HL-60 (cell line): Measurements from ENCODE around the gene NUP210.

Experiments
- DNase-seq, 2 experiments: peaks; one replicate each; pipeline ENCODE4 v3.0.0-alpha.2; 2010 to 2020; ENCODE audit warnings: low read depth in 1 of 2, low spot score in 1 of 2
- H3K27ac ChIP-seq: fragments of 250-450 bp; sonication (Bioruptor Pico); replicated peaks from 2 replicates; pipeline ENCODE4 v1.5.1; 2020; ENCODE audit warnings: mild to moderate bottlenecking, moderate library complexity
- H3K27me3 ChIP-seq: fragments of 250-450 bp; sonication (Bioruptor Pico); 2 replicates; pipeline ENCODE4 v1.5.1; 2021; ENCODE audit warnings: mild to moderate bottlenecking, moderate library complexity; ENCODE audit not compliant: insufficient read depth, poor library complexity, severe bottlenecking
- H3K4me3 ChIP-seq: replicated peaks from 2 replicates; pipeline ENCODE4 v1.5.1; 2011; ENCODE audit warnings: mild to moderate bottlenecking, control low read depth, low read length; ENCODE audit not compliant: insufficient read depth
- CTCF ChIP-seq: IDR thresholded peaks from one replicate; pipeline ENCODE4 v1.5.1; 2011; ENCODE audit warnings: low read length, control low read depth, inconsistent platforms; ENCODE audit not compliant: insufficient read depth
- GABPA ChIP-seq: IDR thresholded peaks from 2 replicates; pipeline ENCODE4 v1.6.1; 2012; ENCODE audit warnings: low read depth
- POLR2AphosphoS5 ChIP-seq: IDR thresholded peaks from 2 replicates; pipeline ENCODE4 v1.6.1; 2012; ENCODE audit warnings: low read depth
- REST ChIP-seq: IDR thresholded peaks from 2 replicates; pipeline ENCODE4 v1.6.1; 2012; ENCODE audit warnings: low read depth; ENCODE audit not compliant: insufficient replicate concordance
- SPI1 ChIP-seq: IDR thresholded peaks from 2 replicates; pipeline ENCODE4 v1.6.1; 2012; ENCODE audit warnings: low read depth, mild to moderate bottlenecking, borderline replicate concordance

NUP210 gene

GRCh38 chr3:13389378-13389777 is 30.7 kb downstream of the NUP210 start:
- H3K27me3 ChIP-seq = no peaks in the 10 kb centered on the region
- no peak for DNase-seq
- TF ChIP-seq POLR2AphosphoS5 (no peak), REST (no peak), GABPA (no peak), SPI1 (no peak), CTCF (no peak)
- no peak overlapping the region for H3K4me3 ChIP-seq
- no peak overlapping the region for H3K27ac ChIP-seq

DNA sequence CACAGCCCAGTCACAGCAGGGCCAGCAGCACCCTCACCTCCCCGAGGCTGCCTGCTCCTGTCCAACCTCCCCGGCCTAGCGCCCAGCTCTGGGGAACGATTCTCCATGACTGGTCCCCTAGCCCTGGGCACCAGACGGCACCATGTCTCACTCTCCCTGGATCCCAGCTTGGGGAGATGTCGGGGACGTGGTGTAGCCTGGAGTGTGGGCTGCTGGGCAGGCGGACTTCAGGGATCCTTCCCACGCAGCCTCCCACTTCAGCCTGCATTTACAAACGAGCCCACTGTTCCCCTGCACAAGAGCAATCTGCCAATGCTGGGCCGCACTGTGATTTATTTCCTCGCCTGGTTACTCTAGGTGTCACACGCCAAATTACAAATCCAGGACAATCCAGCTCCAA is 31.3 kb downstream of the NUP210 start:
- Histone ChIP-seq H3K27ac (no peak overlapping the region), H3K27me3 (no peaks in the 10 kb centered on the region), H3K4me3 (no peak overlapping the region)
- TF ChIP-seq REST (no peak), CTCF (no peak), SPI1 (no peak), POLR2AphosphoS5 (no peak), GABPA (no peak)
- DNase-seq = no peak

DNA sequence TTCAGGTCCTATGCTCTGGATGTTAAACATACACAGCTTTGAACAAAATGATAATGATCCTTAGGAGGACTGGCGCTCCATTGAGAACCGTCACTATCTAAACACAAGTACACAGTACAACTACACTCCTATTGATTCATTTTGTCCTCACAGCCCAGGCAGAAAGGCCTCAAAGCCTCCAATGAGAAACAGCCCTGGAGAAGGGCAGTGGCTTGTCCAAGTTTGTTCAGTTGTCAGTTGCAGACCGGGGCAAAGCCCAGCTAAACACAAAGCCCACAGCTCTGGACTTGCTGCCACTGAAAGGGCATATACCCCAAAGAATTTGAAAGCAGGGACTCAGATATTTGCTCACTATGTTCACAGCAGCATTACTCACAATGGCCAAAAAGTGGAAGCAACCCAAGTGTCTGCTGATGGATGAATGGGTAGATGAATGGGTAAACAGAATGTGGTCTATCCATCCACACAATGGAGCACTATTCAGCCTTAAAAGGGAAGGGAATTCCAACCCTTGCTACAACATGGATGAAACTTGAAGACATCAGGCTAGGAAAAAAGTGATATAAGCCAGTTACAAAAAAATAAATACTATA is 34.7 kb downstream of the NUP210 start:
- no peak overlapping the region for H3K4me3 ChIP-seq
- DNase-seq = no peak
- TF ChIP-seq REST (no peak), SPI1 (no peak), GABPA (no peak), CTCF (no peak), POLR2AphosphoS5 (no peak)
- no peak overlapping the region for H3K27ac ChIP-seq
- H3K27me3 ChIP-seq = no peaks in the 10 kb centered on the region
